Measurements from ENCODE around the gene CLCNKB.
"Not testable (repeated sequence)": the region's sequence is repeated elsewhere in the genome, so short reads cannot be mapped to it uniquely, and the experiment has no call there.

CLCNKB gene

DNA sequence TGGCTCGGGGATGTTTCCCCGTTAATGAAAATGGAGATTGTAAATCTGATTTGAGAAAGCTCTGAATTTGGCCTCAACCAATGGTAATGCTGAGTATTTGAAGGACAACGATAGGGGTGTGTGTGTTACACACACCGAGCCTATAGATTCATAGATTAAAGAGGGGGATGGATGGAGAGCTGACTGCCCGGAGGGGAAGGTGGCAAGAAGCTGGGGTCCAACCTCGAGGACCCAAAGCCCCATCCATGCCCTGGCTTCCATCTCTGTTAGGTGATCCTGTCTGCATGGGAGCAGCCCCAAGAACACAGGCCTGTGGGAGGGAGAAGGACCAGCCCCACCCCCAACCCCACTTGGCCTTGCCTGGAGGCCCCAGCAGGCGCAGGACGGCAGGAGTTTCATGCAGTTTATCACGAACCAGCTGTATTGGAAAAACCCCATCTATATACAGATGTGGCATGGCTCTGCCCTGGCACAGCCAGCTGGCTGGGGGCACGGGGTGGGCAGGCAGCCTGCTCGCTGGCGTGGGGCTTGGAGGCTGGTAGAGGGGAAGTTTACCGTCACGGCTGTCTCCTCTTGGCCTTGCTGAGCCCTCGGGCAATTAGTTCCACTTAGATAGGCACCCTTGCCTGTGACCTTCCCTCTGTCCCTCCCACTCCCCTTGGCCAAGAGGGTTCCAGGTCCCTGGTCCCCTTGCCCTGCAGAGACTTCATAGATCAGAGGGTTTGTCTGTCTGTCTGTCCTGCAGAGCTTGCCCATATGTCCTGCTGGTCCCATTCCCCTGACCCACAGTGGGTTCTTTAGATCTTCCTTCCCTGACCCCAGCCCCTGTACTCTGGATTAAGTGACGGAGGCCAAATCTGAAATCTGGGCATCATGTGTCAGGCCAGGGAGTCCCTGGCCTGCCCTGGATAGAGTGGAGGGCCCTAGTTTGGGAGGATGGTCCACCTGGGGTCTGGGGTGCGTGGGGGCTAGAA is 28.8 kb upstream of the CLCNKB start:
- DNase-seq (ENCODE audit: low read depth in 3 of 3, low spot score in 1 of 3) = no peak

DNA sequence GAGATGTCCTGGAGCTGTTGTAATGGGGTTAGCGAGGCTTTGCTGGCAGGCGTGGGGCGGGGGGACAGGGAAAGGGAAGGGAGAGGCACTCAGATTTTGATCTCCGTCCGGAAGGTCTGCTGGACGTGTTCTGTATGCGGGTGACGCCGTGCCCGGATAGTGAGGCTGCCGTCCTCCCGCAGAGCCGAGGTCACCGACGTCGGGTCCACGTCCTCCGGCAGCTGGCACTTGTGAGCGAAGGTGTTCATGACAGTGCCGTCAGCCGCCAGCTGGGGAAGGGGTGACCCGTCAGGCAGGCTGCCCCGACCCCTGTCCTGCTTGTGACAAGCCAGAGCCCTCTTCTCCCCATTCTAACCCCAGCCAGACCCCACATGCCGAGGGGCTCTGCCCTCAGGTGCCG is 28.1 kb upstream of the CLCNKB start:
- DNase-seq (ENCODE audit: low read depth in 3 of 3, low spot score in 1 of 3) = no peak

DNA sequence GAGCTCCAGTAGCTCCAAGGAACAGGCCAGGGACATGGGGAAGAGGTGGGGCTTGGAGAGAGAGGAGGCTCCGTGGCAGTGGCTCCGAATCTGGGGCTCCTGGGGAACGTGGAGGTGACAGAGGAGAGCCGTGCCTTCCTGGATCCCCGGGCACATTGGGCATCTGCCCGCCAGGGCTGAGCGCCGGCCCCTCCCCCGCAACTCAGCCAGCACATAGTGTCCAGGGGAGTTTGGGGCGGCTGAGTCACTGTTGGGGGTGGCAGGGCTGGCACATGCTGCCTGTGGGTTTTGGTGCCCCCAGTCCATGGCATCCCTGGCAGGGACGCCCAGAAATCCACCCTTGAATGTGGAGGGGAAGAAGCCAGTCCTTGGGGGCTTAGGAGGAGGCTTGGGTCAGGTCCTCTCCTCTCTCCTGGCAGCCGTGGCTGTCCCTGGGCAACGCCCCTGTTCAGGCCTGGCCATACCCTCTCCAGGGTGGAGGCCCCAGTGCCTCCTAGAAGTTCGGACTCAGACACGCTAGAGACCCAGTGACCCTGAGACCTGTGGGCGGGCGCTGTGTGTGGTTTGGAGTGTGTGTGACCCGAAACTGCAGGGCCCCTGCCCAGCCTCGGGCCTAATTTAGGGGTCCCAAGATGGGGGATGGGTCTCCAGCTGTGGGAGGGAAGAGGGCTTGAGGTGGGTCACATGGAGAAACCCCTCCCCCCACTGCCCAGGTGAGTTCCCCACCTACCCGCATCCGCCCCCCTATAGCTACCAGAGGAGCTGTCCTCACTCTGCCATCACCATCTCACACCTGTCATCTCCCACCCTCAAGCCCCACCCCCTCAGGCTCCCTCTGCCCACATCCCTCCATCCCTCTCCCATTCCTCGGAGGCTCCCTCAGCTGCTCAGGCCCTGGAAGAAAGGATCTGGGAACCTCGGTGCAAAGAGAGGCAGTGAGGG is 27.4 kb upstream of the CLCNKB start:
- no peak for DNase-seq (ENCODE audit: low read depth in 3 of 3, low spot score in 1 of 3)

DNA sequence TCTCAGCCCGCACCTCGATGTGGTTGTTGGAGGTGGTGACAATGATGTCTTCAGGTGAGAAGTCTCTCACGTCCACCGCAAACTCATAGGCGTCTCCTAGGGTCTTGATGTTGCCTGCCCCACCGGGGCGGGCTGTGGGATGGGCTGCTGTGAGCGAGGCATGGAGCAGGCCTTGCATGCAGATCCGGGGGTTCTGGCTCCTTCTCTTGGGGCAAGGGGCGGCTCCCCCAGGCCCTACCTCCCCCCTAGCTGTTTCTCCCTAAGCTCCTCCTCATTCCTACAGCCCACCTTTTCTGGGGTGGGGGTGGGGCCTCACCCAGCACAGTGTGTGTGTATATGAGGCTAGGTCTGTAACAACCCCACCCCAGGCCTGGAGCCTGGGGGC is 26.5 kb upstream of the CLCNKB start:
- no peak for DNase-seq (ENCODE audit: low read depth in 3 of 3, low spot score in 1 of 3)

DNA sequence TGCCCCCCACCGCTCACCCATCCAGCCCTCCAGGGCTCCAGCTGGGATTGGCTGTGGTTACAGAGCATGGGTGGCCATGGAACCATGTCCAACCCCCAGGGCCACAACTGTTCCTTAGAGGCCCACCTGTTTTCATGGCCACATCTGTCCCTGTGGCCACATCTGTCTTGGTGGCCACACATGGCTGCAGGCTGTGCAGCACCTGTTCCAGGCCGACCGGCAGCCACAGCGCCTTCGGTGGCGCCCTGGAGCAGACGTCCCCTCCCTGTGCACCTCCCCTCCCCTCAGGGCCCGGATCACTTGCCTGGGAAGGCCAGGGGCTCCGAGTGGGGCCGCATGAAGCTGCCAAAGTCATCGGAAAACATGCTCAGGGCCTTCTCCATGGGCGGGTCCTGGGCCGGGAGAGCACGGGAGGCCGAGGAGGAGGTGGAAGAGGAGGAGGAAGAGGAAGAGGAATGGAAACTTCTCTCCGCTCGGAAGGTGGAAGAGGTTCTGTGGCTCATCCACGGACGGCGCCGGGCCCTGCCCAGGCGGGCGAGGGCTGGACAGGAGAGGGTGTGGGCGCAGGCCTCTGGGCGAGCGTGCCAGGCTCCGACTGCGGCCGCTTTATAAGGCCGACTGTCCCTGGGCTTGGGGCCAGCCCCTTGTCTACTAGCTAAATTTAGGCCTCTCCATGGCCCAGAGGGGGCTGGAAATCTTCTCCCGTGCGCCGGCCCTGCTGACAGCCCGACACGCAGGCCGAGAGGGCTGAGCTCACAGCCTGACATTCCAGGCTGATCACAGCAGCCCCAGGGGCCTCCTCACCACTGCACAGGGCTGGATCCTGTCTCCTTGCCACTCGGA is 25.9 kb upstream of the CLCNKB start, which contains the start of gene HSPB7:
Gene HSPB7 (minus strand): TSS at position 583 of the 843 bp plus-strand sequence. CDS start 80 bp downstream, at position 503.
- DNase-seq (ENCODE audit: low read depth in 3 of 3, low spot score in 1 of 3) = no peak

DNA sequence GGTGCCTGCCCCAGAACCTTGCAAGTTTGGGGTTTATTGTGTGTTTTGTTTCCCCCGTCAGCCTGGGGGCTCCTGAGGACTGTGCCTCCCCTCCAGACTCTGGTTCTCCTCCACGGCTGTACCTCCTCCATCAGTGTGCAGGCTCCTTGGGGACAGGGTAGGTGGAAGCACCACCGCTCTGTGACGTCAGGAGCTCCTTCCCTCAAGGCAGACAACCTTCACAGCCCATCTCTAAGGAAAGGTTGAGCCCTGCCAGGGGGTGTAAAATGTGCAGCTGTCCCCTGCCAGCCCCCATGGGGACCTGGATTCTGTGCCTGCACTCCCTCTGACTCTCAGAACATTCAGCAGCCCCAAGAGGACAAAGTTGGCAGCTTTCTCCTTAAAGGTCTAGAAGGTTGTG is 25.3 kb upstream of the CLCNKB start:
- no peak for DNase-seq (ENCODE audit: low read depth in 3 of 3, low spot score in 1 of 3)

DNA sequence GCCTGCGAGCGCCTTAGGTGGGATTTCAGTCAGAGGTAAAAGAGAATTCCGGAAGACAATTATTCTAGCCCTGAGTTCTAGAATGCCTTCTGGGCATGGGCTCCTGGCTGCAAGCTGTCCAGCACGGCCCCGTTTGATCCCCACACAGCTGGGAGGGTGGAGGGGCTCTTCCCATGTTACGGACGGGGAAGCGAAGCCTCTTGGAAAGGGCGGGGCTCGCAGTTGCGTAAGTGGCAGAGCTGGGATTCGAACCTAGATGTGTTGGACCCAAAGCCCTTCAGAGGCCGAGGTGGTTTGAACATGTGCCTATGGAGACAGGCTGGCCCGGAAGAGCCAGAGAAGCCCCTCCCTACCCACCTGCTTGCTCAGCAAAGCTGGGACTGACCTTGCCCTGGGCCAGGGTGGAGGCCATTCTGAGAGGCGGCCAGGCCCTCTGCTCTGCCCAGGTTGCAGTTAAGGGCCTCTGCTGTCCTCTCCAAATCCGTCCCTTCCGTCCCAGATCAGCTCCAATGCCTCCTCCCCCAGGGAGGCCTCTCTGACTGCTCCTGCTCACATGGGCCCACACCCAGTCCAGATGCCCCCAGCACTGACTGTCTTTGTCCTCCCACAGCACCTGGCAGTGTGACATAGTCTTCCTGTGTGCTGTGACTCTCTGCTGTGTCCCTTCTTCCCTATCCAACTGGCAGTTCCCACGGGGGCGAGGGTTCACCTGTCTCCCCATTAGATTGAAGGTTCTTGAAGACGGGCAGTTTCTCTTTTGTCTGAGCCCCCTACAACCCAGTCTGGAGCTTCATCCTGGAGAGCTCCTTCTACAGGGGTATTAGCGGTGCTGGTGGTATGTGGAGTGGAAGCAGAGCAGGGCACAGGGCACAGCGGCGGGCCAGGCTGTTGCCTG is 24.6 kb upstream of the CLCNKB start:
- no peak for DNase-seq (ENCODE audit: low read depth in 3 of 3, low spot score in 1 of 3)

DNA sequence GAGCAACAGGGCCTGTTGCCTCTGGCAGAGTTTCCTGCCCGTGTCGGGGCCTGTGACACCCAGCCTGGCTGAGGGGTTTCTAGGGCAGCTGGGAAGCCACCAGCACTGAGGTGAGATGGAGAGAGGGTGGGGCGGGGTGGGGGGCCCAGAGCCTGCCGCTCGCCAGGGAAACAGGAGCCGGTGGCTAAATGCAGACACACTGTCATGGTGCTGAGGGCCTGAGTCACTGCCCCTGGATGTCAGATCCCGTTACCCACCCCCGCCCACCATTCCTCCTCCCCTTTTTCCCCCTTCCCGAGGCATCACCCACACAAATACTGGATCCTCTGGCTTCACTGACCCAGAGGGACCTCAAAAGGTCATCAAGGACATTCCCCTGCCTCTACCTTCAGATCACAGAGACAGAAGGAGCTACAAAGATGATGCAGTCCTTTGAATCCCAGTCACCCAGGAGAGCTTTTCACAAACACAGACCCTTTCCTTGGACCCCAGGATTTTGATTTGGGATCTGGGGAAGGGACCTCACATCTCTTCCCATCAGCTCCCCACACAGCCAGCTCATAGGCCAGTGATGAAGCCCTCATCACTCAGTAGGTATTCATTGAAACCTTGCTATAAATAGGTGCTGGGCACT is 23.8 kb upstream of the CLCNKB start:
- DNase-seq (ENCODE audit: low read depth in 3 of 3, low spot score in 1 of 3) = no peak

DNA sequence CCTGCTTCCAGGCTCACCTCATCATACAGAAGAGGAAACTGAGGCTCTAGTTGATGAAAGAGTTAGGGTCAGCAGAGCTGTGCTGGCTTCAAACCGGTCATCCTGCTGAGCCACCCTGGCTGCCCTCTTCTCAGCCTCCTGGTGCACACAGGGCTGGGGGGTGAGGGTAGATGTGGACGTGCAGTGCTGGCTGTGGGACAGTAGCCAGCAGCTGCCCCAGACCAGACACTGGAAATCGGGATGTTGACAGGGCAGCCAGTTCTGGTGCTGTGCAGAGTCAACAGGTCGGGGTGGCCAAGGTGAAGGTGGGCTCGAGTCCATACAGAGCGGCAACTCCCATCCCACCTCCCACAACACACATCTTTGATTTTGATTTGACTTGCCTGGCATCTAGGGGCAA is 23.3 kb upstream of the CLCNKB start:
- DNase-seq (ENCODE audit: low read depth in 3 of 3, low spot score in 1 of 3) = no peak

DNA sequence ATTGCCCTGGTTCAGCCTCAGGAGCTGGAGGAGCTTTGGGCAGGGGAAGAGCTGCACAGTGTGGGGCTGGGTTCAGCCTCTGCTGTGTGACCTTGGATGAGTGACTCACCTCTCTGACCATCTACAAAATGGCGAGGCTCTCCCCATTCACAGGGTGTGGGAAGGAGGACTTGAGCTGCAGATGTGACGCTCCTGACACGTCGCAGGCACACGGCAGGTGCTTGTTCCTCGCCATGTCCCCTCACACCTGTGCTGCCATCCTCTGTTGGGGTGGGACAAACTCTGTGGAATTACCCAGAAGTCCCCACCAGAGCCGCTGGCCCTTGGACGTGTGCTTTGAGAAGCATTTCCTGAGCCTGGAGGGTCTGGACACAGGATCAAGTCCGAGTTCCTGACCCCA is 22.7 kb upstream of the CLCNKB start:
- DNase-seq (ENCODE audit: low read depth in 3 of 3, low spot score in 1 of 3) = not testable (repeated sequence)

DNA sequence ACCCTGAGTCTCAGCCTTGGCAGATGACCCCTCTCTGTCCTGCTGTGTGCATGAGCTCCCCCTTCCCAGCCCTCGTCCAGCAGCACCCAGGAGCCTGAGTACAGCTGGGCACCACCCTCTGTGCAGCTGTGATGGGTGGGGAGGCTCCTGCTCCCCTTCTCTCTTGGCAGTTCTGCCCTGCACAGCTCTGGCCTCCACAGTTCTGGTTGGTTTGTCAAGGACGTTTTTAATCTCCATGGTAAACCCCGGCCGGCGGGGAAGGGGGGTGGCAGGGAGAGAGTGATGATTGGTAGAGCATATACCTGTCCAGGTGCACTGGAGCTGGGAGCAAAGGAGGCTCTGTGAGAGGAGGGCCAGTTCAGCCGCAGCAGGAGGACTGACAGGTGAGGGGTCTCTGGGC is 21.9 kb upstream of the CLCNKB start, which contains the start of gene CLCNKA:
Gene CLCNKA (plus strand): TSS at position 356 of the 400 bp plus-strand sequence. CDS start 584 bp downstream, outside the sequence.
- no peak for DNase-seq (ENCODE audit: low read depth in 3 of 3, low spot score in 1 of 3)

DNA sequence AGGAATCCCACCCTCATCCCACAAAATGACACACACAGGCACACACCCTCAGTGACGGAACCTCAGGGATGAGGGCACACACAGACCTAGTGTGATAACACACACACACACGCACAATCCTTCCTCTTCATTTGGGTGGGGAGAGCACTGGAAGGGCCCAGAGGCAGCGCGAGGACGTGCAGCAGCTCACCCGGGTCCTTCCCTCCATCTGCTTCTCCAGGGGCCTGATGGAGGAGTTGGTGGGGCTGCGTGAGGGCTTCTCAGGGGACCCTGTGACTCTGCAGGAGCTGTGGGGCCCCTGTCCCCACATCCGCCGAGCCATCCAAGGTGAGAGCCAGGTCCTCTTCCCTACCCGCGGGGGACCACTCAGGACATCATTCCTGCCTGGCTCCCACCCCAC is 21.2 kb upstream of the CLCNKB start:
- DNase-seq (ENCODE audit: low read depth in 3 of 3, low spot score in 1 of 3) = no peak

DNA sequence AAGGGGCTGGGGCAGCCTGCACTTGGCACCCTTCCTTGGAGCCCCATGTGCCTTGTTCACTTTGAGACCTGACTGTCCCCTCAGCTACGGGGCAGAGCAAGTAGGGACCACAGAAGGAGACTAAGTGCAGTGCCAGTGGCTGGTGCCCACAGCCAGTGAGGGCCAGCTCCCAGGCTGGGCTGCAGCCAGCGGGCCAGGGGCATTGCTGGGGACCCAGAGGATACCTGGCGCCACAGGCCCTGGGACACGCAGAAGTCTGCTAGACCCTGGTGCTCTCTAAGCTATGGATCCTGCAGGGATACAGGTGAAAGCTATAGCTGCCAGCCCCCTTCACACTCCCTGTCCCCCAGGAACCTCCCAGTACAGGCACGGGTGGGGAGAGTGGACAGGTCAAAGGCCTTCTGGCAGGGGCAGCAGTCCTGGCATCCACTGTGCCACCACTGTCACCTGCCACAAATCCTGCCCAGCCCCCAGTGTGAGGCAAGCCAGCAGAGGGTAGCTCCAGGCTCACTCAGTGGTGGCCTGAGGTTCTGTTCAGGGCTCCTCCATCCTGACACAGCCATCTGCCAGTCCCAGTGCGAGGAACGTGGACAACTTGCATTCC is 20.4 kb upstream of the CLCNKB start:
- DNase-seq (ENCODE audit: low read depth in 3 of 3, low spot score in 1 of 3) = no peak

DNA sequence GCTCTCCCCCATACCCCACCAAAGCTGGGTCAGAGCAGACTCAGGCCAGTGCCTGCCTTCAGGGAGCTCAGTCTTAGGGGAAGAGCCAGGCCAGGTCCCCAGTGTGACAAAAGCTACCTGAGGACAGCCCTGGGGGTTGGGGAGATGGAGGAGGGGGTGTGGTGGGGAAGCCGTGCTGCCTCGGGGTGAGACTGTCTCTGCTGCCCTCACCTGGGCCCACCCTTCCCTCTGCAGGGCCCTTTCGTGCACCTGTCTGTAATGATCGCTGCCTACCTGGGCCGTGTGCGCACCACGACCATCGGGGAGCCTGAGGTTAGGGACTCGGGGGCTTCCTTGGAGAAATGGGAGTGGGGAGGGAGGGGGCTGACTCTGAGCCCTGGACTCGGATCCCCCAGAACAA is 17.3 kb upstream of the CLCNKB start:
- DNase-seq (ENCODE audit: low read depth in 3 of 3, low spot score in 1 of 3) = not testable (repeated sequence)

DNA sequence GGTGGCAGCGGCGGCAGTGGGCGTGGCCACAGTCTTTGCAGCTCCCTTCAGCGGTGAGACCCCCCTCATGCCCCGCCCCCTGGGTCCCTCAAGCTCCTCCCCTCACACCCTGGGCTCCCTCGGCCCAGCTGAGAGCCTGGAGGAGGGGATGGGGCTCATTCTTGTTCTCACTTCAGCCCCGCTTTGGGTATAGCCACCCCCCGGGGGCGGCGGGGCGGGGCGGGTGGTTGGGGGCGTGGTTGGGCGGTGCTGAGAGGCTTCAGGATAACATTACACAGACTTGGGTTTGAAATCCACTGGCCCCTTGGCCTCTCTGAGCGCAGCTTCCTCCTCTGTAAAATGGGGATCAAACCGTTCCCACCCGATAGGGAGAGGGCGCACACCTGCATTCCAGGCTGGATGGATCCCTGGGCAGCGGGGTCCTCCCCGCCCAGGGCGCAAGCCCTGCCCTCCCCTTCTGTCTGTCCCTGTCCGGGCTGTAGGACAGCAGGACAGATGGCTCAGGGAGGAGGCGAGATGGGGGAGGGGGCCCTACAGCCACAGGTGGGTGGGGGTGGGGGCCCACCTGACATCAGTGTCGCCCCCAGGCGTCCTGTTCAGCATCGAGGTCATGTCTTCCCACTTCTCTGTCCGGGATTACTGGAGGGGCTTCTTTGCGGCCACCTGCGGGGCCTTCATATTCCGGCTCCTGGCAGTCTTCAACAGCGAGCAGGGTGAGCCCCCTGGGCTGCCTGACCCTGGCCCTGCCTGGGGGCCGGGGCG is 16.7 kb upstream of the CLCNKB start:
- DNase-seq (ENCODE audit: low read depth in 3 of 3, low spot score in 1 of 3) = peak in 1 of 3 donors; percentile 42

DNA sequence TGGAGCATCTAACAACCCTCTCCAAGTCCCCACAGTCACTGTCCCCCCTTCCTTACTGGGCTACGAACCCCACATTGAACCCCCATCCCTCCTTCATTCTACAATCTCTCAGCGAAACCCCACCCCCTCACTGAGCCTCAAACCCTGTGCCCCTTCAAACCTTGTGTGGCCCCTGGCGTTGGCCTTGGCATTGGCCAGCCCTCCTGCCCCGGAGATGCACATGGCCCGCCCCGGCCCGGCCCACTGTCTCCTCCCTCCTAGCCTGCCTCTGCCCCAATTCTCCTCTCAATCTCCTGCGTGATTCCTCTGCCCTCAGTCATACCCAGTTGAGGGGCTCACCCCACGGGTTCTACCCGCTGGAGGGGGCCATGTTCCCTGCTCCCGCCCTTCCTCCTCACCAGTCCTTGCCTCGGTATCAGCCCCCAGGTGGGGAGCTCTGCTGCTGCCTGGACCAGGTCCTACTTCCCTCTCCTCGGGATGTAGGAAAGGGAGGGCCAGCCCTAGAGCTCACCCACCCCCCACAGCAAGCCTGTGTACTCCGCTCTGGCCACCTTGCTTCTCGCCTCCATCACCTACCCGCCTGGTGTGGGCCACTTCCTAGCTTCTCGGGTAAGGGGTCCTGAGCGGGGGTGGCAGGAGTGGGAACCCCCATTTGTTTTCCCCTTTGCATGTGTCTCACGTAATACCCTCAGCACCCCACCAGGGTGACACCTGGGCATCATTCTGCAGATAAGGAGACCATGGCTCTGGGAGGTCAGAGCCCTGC is 15.2 kb upstream of the CLCNKB start:
- DNase-seq (ENCODE audit: low read depth in 3 of 3, low spot score in 1 of 3) = no peak

DNA sequence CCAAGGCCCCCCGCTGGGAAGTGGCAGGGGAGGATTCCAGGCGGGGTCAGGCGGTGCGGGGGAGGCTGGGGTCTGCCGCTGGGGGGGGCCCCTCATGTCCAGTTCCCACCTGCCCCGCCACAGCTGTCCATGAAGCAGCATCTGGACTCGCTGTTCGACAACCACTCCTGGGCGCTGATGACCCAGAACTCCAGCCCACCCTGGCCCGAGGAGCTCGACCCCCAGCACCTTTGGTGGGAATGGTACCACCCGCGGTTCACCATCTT is 14.6 kb upstream of the CLCNKB start:
- not testable (repeated sequence) for DNase-seq (ENCODE audit: low read depth in 3 of 3, low spot score in 1 of 3)

DNA sequence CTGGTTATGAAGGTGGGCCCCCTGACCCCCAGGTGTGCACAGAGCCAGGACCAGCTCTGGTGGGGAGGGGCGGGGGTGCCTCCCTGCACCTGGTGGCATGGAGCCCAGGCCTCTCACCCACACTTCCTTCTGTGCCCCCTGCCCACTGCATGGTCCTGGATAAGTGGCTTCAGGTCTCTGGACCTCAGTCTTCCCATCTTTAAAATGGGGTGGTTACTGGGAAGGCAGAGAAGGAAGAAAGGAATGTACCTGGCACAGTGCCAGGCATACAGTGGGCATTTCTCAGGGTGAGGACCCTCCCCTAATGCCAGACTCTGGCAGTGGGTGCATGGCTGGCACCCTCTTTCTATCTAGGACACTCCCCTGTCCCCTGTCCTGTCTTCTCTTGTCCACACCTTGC is 14.3 kb upstream of the CLCNKB start:
- no peak for DNase-seq (ENCODE audit: low read depth in 3 of 3, low spot score in 1 of 3)

Measured in stimulated activated CD4-positive, alpha-beta T cell treated with anti-CD3 and anti-CD28 coated beads, TNF-alpha, amount 100 ng/mL, for 1 hour (primary cell).